Measurements from ENCODE around the gene CLDN10.

- TF ChIP-seq CTCF (IDR thresholded peaks at IDR 0.05; ENCODE audit: low read depth, low read length) = no peak
- no peak for TF ChIP-seq EZH2phosphoT487 (IDR thresholded peaks at IDR 0.05; ENCODE audit: low read depth)
Measured at GRCh38 chr13:95588721-95589120, 36.2 kb downstream of the CLDN10 start.

Data from OCI-LY3 (cell line).